GM18508 (cell line): Measurements from ENCODE around the gene SDK1.

Source experiments
- ATAC-seq: cut with Tn5 transposase; IDR thresholded peaks from one replicate; pipeline ENCODE4 v1.9.1; 2021; ENCODE audit warnings: moderate number of reproducible peaks; ENCODE audit not compliant: insufficient read depth, unreplicated experiment

Gene SDK1

DNA sequence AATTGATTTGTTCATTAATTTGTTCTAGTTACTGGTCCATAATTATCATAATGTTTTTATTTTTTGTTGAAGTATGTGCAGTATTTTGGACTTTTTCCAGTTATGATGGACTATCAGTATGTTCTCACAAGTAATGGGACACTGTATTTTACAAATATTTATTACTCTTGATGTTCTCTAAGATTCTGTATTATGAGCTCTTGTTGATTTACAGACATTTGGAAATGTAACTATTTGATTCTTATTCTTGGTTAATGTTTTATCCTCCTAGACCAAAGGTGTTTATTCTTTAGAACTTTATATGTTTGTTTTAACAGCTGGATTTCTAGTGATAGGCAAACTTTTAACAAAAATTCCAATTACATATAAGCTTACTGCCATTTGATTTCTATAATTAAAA lies 200.6 kb downstream of the SDK1 start:
- ATAC-seq, result no peak

GRCh38 chr7:3504384-3504783 lies 203.3 kb downstream of the SDK1 start:
- ATAC-seq, result no peak

DNA sequence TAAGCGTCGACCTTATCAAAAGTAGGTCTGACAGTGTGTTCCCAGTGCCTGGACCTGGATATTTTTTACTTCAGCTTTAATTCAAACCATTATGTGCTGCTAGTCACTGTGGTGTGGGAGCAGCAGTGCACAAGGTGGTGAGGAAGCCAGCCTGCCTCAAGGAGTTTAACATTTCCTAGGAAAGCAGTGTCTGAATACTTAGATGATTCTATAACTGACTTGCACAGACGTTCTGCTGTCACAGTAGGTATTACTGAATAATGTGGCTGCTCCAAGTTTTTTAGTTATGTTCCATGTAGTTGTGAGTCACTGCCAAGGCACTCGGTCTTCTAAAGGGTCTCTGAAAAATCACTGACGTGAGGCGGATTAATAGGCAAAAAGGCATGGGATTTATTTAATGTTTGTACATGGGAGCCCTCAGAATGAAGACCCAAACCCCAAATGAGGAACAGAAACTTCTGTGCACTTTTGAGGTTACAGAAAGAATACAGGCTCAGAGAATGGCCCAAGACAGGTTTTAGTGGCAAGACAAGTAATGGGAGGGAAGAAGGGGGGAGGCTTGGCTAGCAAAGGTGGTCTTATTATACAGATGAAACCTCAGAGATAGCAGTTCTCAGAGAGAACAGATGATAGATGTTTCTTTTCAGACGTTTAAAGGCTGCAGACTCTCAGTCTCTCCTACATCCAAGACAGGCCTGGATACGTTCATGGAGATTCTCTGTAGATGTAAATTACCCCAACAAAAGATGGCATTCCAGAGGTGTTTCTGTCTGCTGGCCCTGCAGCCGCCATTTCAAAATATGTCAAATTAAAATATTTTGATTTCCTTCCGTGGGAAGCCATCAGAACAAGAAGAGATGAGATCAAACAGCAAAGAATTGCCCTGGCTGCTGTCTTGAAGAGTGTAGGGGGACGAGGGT lies 209.3 kb downstream of the SDK1 start:
- ATAC-seq, result no peak

- ATAC-seq, result no peak
Observed at GRCh38 chr7:3517344-3517743, 216.3 kb downstream of the SDK1 start.

DNA sequence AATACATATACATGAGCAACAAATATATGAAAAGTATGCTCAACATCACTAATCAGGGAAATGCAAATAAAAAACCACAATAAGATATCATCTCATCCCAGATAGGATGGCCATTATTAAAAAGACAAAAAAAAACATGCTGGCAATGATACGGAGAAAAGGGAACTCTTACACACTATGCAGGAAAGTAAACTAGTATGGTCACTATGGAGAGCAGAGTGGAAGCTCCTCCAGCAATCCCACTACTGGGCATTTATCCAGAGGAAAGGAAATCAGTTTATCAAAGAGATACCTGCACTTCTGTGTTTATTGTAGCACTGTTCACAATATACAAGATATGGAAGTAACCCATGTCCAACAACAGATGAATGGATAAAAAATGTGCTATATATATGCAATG lies 217.5 kb downstream of the SDK1 start:
- ATAC-seq, result no peak

GRCh38 chr7:3520206-3520605 lies 219.2 kb downstream of the SDK1 start:
- no peak for ATAC-seq

DNA sequence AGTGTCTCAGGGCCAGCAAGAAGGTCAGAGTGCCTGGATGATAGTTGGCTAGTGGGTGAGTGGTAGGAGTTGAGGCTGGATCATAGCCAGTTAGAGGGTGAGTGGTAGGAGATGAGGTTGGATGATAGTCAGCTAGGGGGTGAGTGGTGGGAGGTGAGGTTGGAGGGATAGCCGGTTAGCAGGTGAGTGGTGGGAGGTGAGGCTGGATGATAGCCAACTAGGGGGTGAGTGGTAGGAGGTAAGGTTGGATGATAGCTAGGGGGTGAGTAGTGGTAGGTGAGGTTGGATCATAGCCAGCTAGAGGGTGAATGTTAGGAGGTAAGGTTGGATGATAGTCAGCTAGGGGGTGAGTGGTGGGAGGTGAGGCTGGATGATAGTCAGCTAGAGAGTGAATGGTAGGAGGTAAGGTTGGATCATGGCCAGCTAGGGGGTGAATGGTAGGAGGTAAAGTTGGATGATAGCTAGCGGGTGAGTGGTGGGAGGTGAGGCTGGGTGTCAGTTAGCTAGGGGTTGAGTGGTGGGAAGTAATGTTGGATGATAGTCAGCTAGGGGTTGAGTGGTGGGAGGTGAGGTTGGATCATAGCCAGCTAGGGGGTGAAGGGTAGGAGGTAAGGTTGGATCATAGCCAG lies 226.6 kb downstream of the SDK1 start:
- ATAC-seq, result no peak

- no peak for ATAC-seq
Observed at GRCh38 chr7:3533040-3533439, 232.0 kb downstream of the SDK1 start.

GRCh38 chr7:3537210-3537875 lies 236.3 kb downstream of the SDK1 start:
- no peak for ATAC-seq

DNA sequence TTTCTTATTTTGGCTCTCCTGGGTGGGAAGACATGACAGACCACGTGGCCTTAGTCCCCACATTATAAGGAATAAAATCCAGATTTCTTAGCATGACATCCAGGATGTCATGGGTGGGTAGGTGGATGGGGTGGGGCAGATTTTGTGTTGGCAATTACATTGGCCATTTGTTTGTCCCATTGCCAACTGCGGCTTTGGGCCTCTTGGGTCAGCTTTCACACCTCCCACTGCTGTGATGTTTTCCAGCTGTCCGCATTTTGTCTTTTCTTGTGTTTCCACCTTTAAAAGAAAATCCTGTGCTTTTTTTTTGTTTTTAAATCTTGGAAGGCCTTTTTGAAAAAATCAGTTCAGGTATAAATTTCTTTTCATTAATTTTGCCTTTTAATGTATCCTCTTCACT lies 237.0 kb downstream of the SDK1 start:
- no peak for ATAC-seq

- ATAC-seq, result no peak
Observed at GRCh38 chr7:3540456-3541220, 239.6 kb downstream of the SDK1 start.

DNA sequence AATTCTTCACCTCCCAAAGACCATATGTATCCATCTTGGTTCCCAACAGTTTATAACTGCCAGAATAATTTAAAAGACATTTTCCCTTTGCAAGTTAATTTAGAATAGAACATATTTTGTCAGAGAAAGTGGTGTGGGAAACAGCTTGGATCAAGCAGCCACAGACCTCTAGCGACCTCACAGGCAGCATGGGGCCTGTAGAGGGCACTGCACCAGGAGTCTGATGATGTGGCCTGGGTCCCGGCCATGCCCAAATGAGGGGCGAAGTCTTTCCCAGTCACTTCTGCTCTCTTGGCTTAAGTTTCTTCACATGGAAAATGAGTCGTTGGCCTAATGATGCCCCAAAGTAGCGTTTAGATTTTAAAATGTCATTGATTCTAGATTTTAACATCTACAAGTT lies 243.2 kb downstream of the SDK1 start:
- ATAC-seq, result no peak

- no peak for ATAC-seq
Observed at GRCh38 chr7:3548815-3549214, 247.8 kb downstream of the SDK1 start.

- no peak for ATAC-seq
Observed at GRCh38 chr7:3549601-3550000, 248.5 kb downstream of the SDK1 start.

- ATAC-seq, result no peak
Observed at GRCh38 chr7:3551536-3551935, 250.5 kb downstream of the SDK1 start.

DNA sequence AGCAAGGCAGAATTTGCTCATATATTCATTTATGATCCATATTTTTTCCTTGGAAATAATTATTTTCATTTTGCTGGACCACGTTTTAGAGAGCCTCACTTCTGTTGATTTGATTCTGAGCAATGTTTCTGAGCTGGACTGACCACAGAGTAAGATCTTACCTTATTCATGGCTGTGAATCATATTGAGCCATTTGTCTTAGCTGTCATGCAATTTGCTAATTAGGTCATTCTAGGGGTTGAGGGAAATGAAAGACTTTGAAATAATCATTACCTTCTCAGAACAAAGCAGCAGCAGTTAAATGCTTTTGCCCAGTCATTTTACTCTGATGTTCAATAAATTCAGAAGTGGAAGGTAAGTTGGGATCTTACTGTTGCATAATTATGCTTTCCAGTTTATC lies 251.4 kb downstream of the SDK1 start:
- no peak for ATAC-seq

DNA sequence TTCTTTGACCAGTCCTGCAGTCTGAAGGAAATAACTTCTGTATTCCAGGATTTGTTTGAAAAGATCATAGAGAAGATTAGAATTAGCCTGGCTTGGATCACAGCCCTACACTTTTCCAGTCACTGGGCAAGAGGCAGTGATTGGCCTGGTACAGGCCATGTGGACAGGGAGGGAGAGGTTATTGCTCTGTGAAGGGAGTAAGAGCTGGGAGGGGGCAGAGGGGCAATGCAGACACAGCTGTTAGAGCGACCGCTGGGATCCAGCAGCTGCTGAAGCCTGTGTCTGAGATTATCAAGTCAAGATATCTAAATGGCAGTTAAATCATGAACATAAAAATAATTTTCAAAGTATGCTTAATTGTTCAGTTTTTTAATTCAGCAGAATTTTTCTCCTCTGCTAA lies 257.3 kb downstream of the SDK1 start:
- ATAC-seq, result no peak

DNA sequence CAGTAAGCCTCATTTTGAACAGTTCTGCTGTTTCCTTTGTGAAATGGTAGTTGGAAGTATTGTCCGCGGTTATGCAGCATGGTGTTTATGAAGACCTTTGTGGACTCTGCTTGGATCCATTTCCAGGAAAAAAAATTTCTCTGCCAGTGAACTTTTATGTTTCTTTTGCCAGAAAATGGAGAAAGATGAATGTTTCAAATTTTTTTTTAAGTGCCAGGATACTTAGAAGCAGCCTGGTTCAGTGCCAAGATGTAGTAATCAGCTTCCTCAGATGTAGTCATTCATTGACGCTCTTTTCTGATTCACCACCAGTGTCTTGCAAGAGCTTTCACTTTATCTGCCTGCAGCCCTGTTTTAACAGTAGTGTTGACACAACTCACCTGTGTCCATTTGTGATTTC lies 258.2 kb downstream of the SDK1 start:
- no peak for ATAC-seq

DNA sequence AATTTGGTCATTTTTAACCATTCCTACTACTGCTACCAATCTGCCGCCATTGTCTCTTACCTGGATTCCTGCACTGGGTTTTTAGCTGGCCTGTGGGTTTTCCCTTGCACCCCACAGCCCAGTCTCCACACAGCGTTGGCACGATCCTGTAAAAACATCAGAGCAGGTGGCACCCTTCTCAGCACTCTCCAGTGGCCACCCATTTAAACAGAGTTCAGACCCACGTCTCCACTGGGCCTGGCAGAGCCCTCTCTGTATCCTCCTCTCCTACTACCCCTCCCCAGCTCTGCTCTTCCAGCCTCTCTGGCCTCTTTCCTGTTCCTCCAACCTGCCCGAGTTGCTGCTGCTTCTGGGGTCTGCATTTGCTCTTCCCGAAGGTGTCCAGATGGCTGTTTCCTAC lies 259.4 kb downstream of the SDK1 start:
- ATAC-seq, result no peak

DNA sequence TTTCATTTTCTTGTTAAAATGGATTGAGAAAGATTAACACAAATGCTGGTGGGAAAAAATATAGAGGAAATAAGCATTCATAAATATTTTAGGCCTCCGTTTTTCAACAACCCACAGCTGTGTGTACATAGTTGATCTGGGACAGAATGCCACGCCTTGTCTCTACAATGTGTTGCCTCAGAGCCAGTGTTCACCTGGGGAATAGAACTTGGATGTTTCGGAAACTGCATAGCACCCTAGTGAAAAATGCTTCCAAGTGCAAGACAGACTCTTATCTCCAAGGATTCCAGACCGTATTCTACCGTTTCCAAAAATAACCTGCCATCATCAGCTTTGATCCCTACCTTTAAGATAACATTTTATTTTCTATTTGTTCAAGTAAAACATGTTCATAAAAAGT lies 260.9 kb downstream of the SDK1 start:
- no peak for ATAC-seq

GRCh38 chr7:3564231-3564630 lies 263.2 kb downstream of the SDK1 start:
- ATAC-seq, result no peak
